ENCODE measurements around the gene LHPP.
A peak's percentile ranks its signal among the peaks of the same experiment; 100 is the strongest.

LHPP gene

DNA sequence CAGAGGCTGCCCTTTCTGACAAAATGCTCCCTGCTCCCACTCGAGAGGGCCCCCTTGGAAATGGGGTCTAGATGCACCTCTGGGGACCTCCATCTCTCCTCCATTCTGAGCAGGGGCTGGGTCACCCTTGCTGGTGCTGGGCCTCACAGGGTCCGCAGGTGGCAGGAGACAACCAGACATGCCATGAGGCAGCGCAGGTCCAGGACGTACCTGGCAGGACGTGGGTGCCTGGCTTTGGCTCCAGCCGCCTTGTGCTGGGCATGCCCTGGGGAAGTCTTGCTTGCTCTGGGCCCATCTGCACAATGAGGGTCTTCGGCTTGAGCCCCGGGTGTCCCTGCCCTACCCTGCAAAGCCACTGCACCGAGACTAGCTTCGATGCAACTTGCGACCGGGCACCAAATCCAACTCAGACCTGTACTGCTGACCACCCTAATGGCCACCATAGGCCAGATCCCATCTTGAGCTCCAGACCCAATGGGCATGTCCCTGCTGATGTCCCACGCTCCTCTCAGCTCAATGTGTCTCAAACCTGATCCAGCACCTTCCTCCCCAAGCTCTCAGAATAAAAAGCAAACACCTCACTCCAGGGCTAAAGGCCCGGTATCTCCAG lies 175.6 kb downstream of the LHPP start:
- POLR2A ChIA-PET: no interaction called here
- Histone ChIP-seq H3K4me1 (ENCODE audit: control extremely low read depth in 1 of 4, control insufficient read depth in 4 of 4, insufficient read depth in 4 of 4, low read length in 3 of 4) (peaks cover 9 to 60% (median 34%) of the 10 kb centered on the region in 4 experiments), H3K27ac (ENCODE audit: insufficient read depth in 1 of 2, low read depth in 1 of 2, low read length in 2 of 2, poor library complexity in 1 of 2, severe bottlenecking in 2 of 2) (no peak overlapping the region), H3K27me3 (replicated peaks in 2 of 5; ENCODE audit: control insufficient read depth in 4 of 5, insufficient read depth in 5 of 5, low read length in 4 of 5) (no peaks in the 10 kb centered on the region), H3K4me3 (ENCODE audit: control insufficient read depth in 1 of 7, extremely low read depth in 1 of 7, insufficient read depth in 4 of 7, low read depth in 2 of 7, low read length in 6 of 7) (no peak overlapping the region), H3K36me3 (ENCODE audit: control insufficient read depth in 4 of 4, insufficient read depth in 4 of 4, low read length in 3 of 4) (peaks cover 0 to 10% (median 4%) of the 10 kb centered on the region in 4 experiments), H3K9me3 (ENCODE audit: control extremely low read depth in 1 of 5, control insufficient read depth in 4 of 5, insufficient read depth in 2 of 5, low read depth in 1 of 5, low read length in 4 of 5) (peaks cover 0 to 6% (median 0%) of the 10 kb centered on the region in 5 experiments)
- WGBS (ENCODE audit: insufficient coverage): 98% methylated on average over 11 of the region's 14 CpGs
- CTCF ChIA-PET: interaction anchor here (1.3 to 2.2 kb wide), 3 partner anchors 11 to 104 kb away, joined by 3 to 6 read pairs (median 6); no protein-coding TSS in a partner anchor
- DNase-seq: no peak

DNA sequence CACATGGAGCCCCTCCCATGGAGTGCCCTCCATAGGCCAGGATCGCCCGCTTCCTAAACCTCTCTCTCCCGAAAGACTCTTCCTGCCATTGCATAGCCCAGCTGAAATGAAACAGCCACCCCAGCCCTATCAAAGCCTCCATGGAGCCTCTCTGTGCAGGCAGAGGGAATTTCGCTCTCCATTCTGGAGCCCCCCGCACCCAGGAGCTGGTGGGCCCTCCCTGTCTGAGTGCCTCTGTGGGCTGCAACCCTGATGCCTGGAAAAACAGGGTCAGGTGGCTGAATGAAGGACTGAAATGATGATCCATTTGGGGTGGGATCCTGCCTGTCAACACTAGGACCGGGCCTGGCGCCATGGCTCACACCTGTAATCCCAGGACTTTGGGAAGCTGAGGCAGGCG lies 176.1 kb downstream of the LHPP start:
- DNase-seq: no peak
- Histone ChIP-seq H3K4me1 (ENCODE audit: control extremely low read depth in 1 of 4, control insufficient read depth in 4 of 4, insufficient read depth in 4 of 4, low read length in 3 of 4) (peaks cover 9 to 61% (median 35%) of the 10 kb centered on the region in 4 experiments), H3K27me3 (replicated peaks in 2 of 5; ENCODE audit: control insufficient read depth in 4 of 5, insufficient read depth in 5 of 5, low read length in 4 of 5) (no peaks in the 10 kb centered on the region), H3K9me3 (ENCODE audit: control extremely low read depth in 1 of 5, control insufficient read depth in 4 of 5, insufficient read depth in 2 of 5, low read depth in 1 of 5, low read length in 4 of 5) (peaks cover 0 to 6% (median 0%) of the 10 kb centered on the region in 5 experiments), H3K27ac (ENCODE audit: insufficient read depth in 1 of 2, low read depth in 1 of 2, low read length in 2 of 2, poor library complexity in 1 of 2, severe bottlenecking in 2 of 2) (no peak overlapping the region), H3K4me3 (ENCODE audit: control insufficient read depth in 1 of 7, extremely low read depth in 1 of 7, insufficient read depth in 4 of 7, low read depth in 2 of 7, low read length in 6 of 7) (no peak overlapping the region), H3K36me3 (ENCODE audit: control insufficient read depth in 4 of 4, insufficient read depth in 4 of 4, low read length in 3 of 4) (peaks cover 0 to 12% (median 4%) of the 10 kb centered on the region in 4 experiments)
- CTCF ChIA-PET: interaction anchor here (1.5 to 2.2 kb wide), 3 partner anchors 10 to 111 kb away, joined by 4 to 6 read pairs (median 6); no protein-coding TSS in a partner anchor
- POLR2A ChIA-PET: no interaction called here
- 96% methylated on average over 8 of the region's 8 CpGs for WGBS (ENCODE audit: insufficient coverage)

DNA sequence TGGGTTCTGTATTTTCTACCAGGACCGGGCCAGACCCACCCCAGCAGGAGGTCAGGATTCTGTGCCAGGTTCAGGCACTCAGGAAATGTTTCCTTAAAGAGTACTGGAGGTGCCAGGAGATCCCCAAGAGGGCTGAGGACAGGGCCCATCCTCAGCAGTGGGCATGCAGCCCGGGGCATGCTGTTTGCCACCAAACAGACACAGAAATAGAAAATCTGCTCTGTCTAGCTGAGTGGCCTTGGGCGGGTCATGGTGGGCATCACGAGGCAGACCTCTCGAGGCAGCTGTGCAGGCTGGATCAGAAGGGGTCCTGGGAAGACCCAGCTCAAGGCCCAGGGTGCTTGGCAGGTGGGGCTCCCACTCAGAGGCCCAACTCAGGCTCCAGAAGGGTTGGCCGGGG lies 177.6 kb downstream of the LHPP start:
- H3K27ac ChIP-seq (ENCODE audit: insufficient read depth in 1 of 2, low read depth in 1 of 2, low read length in 2 of 2, poor library complexity in 1 of 2, severe bottlenecking in 2 of 2): no peak overlapping the region
- H3K27me3 ChIP-seq (replicated peaks in 2 of 5; ENCODE audit: control insufficient read depth in 4 of 5, insufficient read depth in 5 of 5, low read length in 4 of 5): no peaks in the 10 kb centered on the region
- no peak overlapping the region for H3K4me3 ChIP-seq (ENCODE audit: control insufficient read depth in 1 of 7, extremely low read depth in 1 of 7, insufficient read depth in 4 of 7, low read depth in 2 of 7, low read length in 6 of 7)
- CTCF ChIA-PET: interaction anchor here (0.7 to 2.0 kb wide), 4 partner anchors 8 to 110 kb away, joined by 3 to 6 read pairs (median 4); no protein-coding TSS in a partner anchor
- POLR2A ChIA-PET: no interaction called here
- H3K9me3 ChIP-seq (ENCODE audit: control extremely low read depth in 1 of 5, control insufficient read depth in 4 of 5, insufficient read depth in 2 of 5, low read depth in 1 of 5, low read length in 4 of 5): peaks cover 0 to 5% (median 0%) of the 10 kb centered on the region in 5 experiments
- DNase-seq: no peak
- 98% methylated on average over 6 of the region's 6 CpGs for WGBS (ENCODE audit: insufficient coverage)
- H3K4me1 ChIP-seq (ENCODE audit: control extremely low read depth in 1 of 4, control insufficient read depth in 4 of 4, insufficient read depth in 4 of 4, low read length in 3 of 4): peaks cover 9 to 67% (median 35%) of the 10 kb centered on the region in 4 experiments
- H3K36me3 ChIP-seq (ENCODE audit: control insufficient read depth in 4 of 4, insufficient read depth in 4 of 4, low read length in 3 of 4): peaks cover 0 to 12% (median 2%) of the 10 kb centered on the region in 4 experiments

DNA sequence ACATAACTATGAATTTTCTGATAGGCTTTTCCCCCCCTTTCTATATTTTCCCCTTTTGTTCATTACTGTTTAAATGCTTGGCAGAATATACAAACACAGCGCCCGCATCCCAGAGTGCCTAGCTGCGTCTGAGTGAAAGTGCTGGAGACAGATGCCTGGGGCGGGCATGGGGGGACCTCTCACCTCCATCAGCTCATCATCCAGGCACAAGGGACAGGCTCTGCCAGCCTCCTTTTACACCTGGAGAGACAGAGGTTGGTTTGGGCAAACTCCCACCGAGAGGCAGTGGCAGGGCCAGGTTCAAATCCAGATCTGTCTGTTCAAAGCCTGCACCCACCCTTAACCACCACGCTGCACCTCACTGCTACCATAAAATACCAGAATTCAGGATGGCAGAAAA lies 178.0 kb downstream of the LHPP start:
- Histone ChIP-seq H3K4me1 (ENCODE audit: control extremely low read depth in 1 of 4, control insufficient read depth in 4 of 4, insufficient read depth in 4 of 4, low read length in 3 of 4) (peaks cover 9 to 70% (median 35%) of the 10 kb centered on the region in 4 experiments), H3K4me3 (ENCODE audit: control insufficient read depth in 1 of 7, extremely low read depth in 1 of 7, insufficient read depth in 4 of 7, low read depth in 2 of 7, low read length in 6 of 7) (no peak overlapping the region), H3K36me3 (ENCODE audit: control insufficient read depth in 4 of 4, insufficient read depth in 4 of 4, low read length in 3 of 4) (peaks cover 0 to 12% (median under 1%) of the 10 kb centered on the region in 4 experiments), H3K27ac (ENCODE audit: insufficient read depth in 1 of 2, low read depth in 1 of 2, low read length in 2 of 2, poor library complexity in 1 of 2, severe bottlenecking in 2 of 2) (no peak overlapping the region), H3K9me3 (ENCODE audit: control extremely low read depth in 1 of 5, control insufficient read depth in 4 of 5, insufficient read depth in 2 of 5, low read depth in 1 of 5, low read length in 4 of 5) (peaks cover 0 to under 1% (median 0%) of the 10 kb centered on the region in 5 experiments), H3K27me3 (replicated peaks in 2 of 5; ENCODE audit: control insufficient read depth in 4 of 5, insufficient read depth in 5 of 5, low read length in 4 of 5) (no peaks in the 10 kb centered on the region)
- CTCF ChIA-PET: interaction anchor here (0.7 to 1.2 kb wide), 2 partner anchors 9 to 12 kb away, joined by 3 read pairs; no protein-coding TSS in a partner anchor
- DNase-seq: no peak
- 97% methylated on average over 6 of the region's 6 CpGs for WGBS (ENCODE audit: insufficient coverage)
- POLR2A ChIA-PET: no interaction called here

DNA sequence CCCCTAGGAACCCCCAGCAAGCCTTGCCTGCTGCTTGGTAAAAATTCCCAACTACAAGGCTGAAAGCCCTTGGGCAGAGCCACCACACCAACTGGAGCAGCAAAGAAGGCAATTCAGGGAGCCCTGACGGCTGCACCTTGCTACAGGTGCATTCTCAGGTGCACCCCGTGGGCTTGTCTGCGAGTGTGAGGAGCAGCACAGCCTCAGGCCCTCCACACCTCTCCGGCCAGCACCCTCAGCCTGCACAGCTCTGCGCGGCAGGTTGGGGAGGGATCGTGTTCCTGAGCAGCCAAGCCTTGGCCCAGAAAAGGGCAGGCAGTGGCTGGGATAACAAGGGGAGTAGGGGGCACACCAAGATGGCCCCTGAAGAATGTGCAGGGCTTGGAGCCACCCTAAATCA lies 178.4 kb downstream of the LHPP start:
- Histone ChIP-seq H3K4me1 (ENCODE audit: control extremely low read depth in 1 of 4, control insufficient read depth in 4 of 4, insufficient read depth in 4 of 4, low read length in 3 of 4) (peaks cover 9 to 74% (median 37%) of the 10 kb centered on the region in 4 experiments), H3K27ac (ENCODE audit: insufficient read depth in 1 of 2, low read depth in 1 of 2, low read length in 2 of 2, poor library complexity in 1 of 2, severe bottlenecking in 2 of 2) (peak overlapping the region in 1 of 2 experiments; percentile 60), H3K27me3 (replicated peaks in 2 of 5; ENCODE audit: control insufficient read depth in 4 of 5, insufficient read depth in 5 of 5, low read length in 4 of 5) (no peaks in the 10 kb centered on the region), H3K9me3 (ENCODE audit: control extremely low read depth in 1 of 5, control insufficient read depth in 4 of 5, insufficient read depth in 2 of 5, low read depth in 1 of 5, low read length in 4 of 5) (no peaks in the 10 kb centered on the region), H3K4me3 (ENCODE audit: control insufficient read depth in 1 of 7, extremely low read depth in 1 of 7, insufficient read depth in 4 of 7, low read depth in 2 of 7, low read length in 6 of 7) (no peak overlapping the region), H3K36me3 (ENCODE audit: control insufficient read depth in 4 of 4, insufficient read depth in 4 of 4, low read length in 3 of 4) (peaks cover 0 to 12% (median 0%) of the 10 kb centered on the region in 4 experiments)
- ChIA-PET CTCF (interaction anchor here (0.7 to 1.2 kb wide), 2 partner anchors 12 to 102 kb away, joined by 3 read pairs; no protein-coding TSS in a partner anchor), POLR2A (no interaction called here)
- DNase-seq: no peak
- WGBS (ENCODE audit: insufficient coverage): 100% methylated on average over 6 of the region's 7 CpGs

DNA sequence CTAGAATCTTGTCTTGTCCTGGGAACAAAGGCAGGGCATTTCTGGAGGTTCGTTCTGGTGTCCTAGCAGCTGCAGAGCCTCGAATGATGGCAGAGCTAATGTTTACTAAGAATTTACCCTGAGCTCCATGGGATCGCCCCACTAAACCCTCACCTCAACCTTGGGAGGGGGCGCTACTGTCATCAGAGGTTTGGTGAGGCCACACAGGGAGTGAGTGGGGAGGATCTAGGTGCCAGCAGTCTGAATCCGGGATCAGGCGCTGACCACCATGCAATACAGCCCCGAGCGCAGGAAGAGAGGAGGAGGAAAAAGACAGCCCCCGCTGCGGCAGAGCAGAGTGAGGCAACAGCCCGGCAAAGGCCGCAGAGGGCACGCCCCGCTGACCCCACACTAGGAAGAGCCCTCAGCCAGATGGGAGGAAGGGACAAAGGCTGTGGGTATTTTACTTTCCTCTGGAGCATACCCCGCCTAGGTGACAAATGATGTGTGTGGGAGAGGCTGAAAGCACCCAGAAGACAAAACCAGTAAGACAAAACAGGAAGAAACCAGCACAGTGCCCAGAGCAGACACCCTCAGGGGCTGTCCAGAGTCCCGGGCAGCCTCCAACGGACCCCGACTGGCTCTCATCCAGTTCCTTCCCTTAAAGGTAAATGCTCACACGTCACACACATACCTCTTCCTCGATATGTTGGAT lies 179.1 kb downstream of the LHPP start:
- ChIA-PET CTCF (interaction anchor here (0.7 kb wide), 1 partner anchor 102 kb away, joined by 3 read pairs; no protein-coding TSS in a partner anchor), POLR2A (no interaction called here)
- H3K27ac ChIP-seq (ENCODE audit: insufficient read depth in 1 of 2, low read depth in 1 of 2, low read length in 2 of 2, poor library complexity in 1 of 2, severe bottlenecking in 2 of 2): peak overlapping the region in 1 of 2 experiments; percentile 60
- no peaks in the 10 kb centered on the region for H3K27me3 ChIP-seq (replicated peaks in 2 of 5; ENCODE audit: control insufficient read depth in 4 of 5, insufficient read depth in 5 of 5, low read length in 4 of 5)
- 66% methylated on average over 18 of the region's 20 CpGs for WGBS (ENCODE audit: insufficient coverage)
- H3K4me1 ChIP-seq (ENCODE audit: control extremely low read depth in 1 of 4, control insufficient read depth in 4 of 4, insufficient read depth in 4 of 4, low read length in 3 of 4): peaks cover 9 to 77% (median 39%) of the 10 kb centered on the region in 4 experiments
- peak overlapping the region in 4 of 7 experiments; percentile 8 to 44 (median 28) for H3K4me3 ChIP-seq (ENCODE audit: control insufficient read depth in 1 of 7, extremely low read depth in 1 of 7, insufficient read depth in 4 of 7, low read depth in 2 of 7, low read length in 6 of 7)
- no peaks in the 10 kb centered on the region for H3K9me3 ChIP-seq (ENCODE audit: control extremely low read depth in 1 of 5, control insufficient read depth in 4 of 5, insufficient read depth in 2 of 5, low read depth in 1 of 5, low read length in 4 of 5)
- DNase-seq: peak in 1 of 3 donors; percentile 47
- H3K36me3 ChIP-seq (ENCODE audit: control insufficient read depth in 4 of 4, insufficient read depth in 4 of 4, low read length in 3 of 4): peaks cover 0 to 9% (median 0%) of the 10 kb centered on the region in 4 experiments
